T-helper 2 cell treated with Interferon-gamma antibody and Interleukin-4, amounts not matched to agents 5 μg/mL and 100 μg/mL, for 36 hours (primary cell): Measurements from ENCODE around the gene GRK1.

Source experiments
- DNase-seq: peaks from one replicate; pipeline ENCODE4 v3.0.0; 2021; ENCODE audit warnings: low spot score
- H3K27ac Mint-ChIP-seq: one replicate; pipeline ENCODE4 v1.8.0; 2021; ENCODE audit warnings: mild to moderate bottlenecking, mixed read lengths
- H3K27me3 Mint-ChIP-seq: one replicate; pipeline ENCODE4 v1.8.0; 2021; ENCODE audit warnings: low read depth, mixed read lengths
- H3K36me3 Mint-ChIP-seq: one replicate; pipeline ENCODE4 v1.8.0; 2021; ENCODE audit warnings: low read depth, mixed read lengths
- H3K4me1 Mint-ChIP-seq: one replicate; pipeline ENCODE4 v1.8.0; 2021; ENCODE audit warnings: low read depth, mixed read lengths
- H3K4me3 Mint-ChIP-seq: one replicate; pipeline ENCODE4 v1.8.0; 2022; ENCODE audit warnings: mild to moderate bottlenecking, moderate library complexity, mixed read lengths
- H3K9me3 Mint-ChIP-seq: one replicate; pipeline ENCODE4 v1.8.0; 2021; ENCODE audit warnings: mixed read lengths

GRK1 gene

DNA sequence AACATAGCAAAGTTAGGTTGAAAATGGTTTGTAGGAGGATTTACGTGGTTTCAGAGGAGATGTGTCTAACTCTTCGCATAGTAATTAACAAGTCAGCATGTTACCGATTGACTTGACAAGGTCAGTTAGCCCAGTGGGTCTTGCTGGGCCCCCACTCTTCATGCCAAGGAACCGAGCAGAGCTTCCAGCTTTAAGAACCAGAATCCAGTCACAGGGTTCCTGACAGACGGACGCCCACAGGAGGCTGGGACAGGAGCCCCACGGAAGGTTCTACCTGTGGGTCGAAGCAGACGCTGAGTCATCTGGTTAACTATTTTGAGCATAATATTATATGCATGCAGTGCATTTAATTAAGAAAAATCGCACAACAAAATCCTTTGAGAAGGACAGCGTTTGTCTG, 95.5 kb downstream of the GRK1 start:
- no peak for DNase-seq
- H3K9me3 Mint-ChIP-seq, result no peaks in the 10 kb centered on the region
- no peak overlapping the region for H3K4me3 Mint-ChIP-seq
- H3K4me1 Mint-ChIP-seq, result peaks cover 9% of the 10 kb centered on the region
- no peak overlapping the region for H3K27ac Mint-ChIP-seq
- peaks cover 42% of the 10 kb centered on the region for H3K27me3 Mint-ChIP-seq
- no peaks in the 10 kb centered on the region for H3K36me3 Mint-ChIP-seq

GRCh38 chr13:113763254-113763653, 96.2 kb downstream of the GRK1 start:
- Mint-ChIP-seq H3K9me3 (no peaks in the 10 kb centered on the region), H3K27me3 (peaks cover 37% of the 10 kb centered on the region), H3K36me3 (no peaks in the 10 kb centered on the region), H3K4me1 (peaks cover 9% of the 10 kb centered on the region), H3K27ac (no peak overlapping the region), H3K4me3 (no peak overlapping the region)
- DNase-seq, result no peak

DNA sequence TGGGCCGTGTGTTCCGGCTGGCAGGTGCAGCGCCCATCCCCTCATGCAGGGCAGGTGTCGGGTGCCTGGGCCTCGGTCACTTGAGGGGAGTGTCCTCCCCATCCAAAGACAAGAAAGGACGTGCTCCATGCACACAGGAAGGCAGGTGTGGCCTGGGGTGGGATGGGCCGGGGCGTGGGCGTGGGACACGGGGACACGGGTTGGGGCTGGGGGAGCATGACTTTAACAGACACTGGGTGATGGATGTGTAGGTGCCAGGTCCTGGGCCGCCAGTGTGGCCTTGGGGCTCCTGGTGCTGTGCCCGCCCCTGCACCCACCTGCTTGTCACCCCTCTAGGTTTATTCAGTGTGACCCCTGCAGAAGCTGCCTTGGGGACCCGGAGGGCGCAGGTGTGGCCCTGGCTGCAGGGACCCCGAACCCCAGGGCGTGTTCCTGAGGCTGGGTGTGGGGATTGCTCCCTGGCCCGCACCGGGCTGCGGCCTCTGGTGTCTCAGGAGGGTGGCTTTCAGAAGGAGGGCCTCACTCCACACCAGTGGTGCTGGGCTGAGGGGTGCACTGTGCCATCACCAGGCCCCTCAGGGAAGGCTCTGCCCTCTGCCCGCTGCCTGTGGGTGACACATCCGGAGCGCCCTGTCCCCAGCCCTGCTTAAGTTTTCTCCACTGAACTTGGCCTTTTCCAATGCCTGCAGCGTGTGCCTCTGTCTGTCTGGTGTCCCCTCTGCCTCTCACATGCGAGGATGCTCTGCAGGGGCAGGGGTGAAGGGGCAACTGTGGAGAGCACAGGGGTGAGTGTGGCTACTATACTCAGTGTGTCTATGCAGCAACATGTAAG, 97.2 kb downstream of the GRK1 start:
- no peak overlapping the region for H3K27ac Mint-ChIP-seq
- H3K4me1 Mint-ChIP-seq, result peaks cover 6% of the 10 kb centered on the region
- no peak for DNase-seq
- peaks cover 33% of the 10 kb centered on the region for H3K27me3 Mint-ChIP-seq
- no peak overlapping the region for H3K4me3 Mint-ChIP-seq
- H3K36me3 Mint-ChIP-seq, result no peaks in the 10 kb centered on the region
- H3K9me3 Mint-ChIP-seq, result no peaks in the 10 kb centered on the region

DNA sequence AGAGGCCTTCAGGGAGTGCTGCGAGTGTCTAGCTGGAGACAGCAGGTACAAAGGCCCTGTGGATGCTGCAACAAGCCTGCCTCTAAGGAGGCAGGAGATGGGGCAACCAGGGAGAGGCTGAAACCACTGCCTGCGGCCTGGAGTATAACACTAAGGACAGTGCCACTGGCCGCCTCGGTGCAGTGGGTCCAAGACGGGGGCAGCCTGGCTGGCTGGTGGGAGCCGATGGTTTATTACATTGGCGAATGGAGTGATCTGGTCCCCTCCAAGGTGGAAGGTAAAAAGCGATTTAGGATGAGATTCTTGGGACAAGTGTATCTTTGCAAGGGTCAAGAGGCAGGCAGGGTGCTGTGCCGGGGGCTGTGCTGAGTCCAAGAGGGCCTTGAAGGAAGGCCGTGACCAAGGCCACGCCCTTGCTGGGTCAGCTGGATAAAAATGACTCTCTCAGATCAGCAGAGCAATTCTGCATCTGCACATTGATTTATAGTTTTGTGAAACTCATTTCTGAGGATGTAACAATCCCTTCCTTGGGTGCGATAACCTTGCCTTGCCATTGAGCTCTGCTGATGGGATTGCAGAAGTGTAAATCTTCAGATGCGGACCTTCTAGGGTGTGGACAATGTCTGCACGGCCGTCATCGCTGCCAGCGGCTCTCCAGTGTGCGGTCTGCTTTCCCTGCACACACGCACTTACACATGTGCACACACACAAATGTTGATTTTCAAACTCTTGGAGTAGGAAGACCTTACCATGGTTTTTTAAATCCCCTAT, 98.0 kb downstream of the GRK1 start:
- no peaks in the 10 kb centered on the region for H3K9me3 Mint-ChIP-seq
- H3K36me3 Mint-ChIP-seq, result no peaks in the 10 kb centered on the region
- no peak overlapping the region for H3K4me3 Mint-ChIP-seq
- no peak overlapping the region for H3K27ac Mint-ChIP-seq
- no peak for DNase-seq
- H3K27me3 Mint-ChIP-seq, result peaks cover 25% of the 10 kb centered on the region
- H3K4me1 Mint-ChIP-seq, result no peaks in the 10 kb centered on the region

DNA sequence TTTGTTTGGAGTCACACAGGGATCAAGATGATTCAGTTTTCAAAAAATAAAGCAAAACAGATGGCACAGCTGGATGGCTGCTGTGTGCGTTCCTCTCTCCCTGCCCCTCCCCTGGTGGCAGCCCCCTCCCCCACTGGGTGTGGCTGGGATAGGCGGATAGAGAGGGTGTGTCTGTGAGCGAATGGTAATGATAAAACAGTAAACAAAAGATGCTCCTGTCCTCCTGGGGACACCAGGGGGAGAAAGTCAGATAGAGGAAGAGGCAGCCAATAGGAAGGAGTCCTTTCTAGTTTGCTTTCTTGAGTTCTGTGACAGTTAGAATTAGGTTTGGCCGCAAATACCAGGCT, 98.5 kb downstream of the GRK1 start:
- DNase-seq, result no peak
- H3K4me3 Mint-ChIP-seq, result no peak overlapping the region
- no peak overlapping the region for H3K27ac Mint-ChIP-seq
- H3K27me3 Mint-ChIP-seq, result peaks cover 22% of the 10 kb centered on the region
- H3K36me3 Mint-ChIP-seq, result no peaks in the 10 kb centered on the region
- H3K9me3 Mint-ChIP-seq, result no peaks in the 10 kb centered on the region
- no peaks in the 10 kb centered on the region for H3K4me1 Mint-ChIP-seq

DNA sequence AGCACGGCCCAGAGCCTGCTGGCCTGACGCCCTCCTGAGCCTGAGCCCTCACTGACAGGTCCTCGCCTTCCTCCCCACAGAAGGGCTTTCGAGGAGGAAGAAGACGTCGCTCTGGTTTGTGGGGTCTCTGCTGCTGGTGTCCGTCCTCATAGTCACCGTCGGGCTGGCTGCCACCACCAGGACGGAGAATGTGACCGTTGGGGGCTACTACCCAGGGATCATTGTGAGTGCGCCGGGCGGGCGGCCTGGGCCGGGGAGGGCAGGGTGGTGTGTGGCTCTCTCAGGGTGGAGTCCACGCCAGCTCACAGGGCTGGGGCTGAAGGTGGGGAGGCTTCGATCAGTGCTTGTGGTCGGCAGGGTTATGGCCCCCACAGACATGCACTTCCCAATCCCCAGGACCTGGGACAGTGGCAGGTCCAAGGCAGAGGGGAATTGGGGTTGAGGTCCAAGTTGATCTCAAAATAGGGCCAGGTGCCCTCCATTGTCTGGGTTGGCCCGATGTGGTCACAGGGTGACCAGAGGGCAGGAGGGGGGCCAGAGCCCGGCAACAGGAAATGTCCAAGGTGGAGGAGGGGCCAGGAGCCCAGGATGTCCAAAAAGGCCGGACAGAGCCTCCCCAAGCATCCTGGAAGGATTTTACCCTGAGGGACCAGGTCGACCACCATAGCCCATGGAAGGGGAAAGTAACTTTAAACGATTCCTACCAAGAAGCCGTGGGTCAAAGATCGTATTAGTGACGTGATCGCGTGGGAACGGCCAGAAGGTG, 99.2 kb downstream of the GRK1 start:
- H3K4me3 Mint-ChIP-seq, result no peak overlapping the region

GRCh38 chr13:113767366-113767765, 100.3 kb downstream of the GRK1 start:
- H3K4me3 Mint-ChIP-seq, result no peak overlapping the region
- no peak overlapping the region for H3K27ac Mint-ChIP-seq
- peaks cover 5% of the 10 kb centered on the region for H3K4me1 Mint-ChIP-seq
- H3K9me3 Mint-ChIP-seq, result peaks cover 6% of the 10 kb centered on the region
- DNase-seq, result no peak
- H3K36me3 Mint-ChIP-seq, result no peaks in the 10 kb centered on the region
- H3K27me3 Mint-ChIP-seq, result peaks cover 4% of the 10 kb centered on the region

More for the DNA sequence above, 99.2 kb downstream of the GRK1 start:
- Mint-ChIP-seq H3K27ac (no peak overlapping the region), H3K4me1 (no peaks in the 10 kb centered on the region), H3K9me3 (no peaks in the 10 kb centered on the region), H3K36me3 (no peaks in the 10 kb centered on the region), H3K27me3 (peaks cover 15% of the 10 kb centered on the region)
- no peak for DNase-seq

DNA sequence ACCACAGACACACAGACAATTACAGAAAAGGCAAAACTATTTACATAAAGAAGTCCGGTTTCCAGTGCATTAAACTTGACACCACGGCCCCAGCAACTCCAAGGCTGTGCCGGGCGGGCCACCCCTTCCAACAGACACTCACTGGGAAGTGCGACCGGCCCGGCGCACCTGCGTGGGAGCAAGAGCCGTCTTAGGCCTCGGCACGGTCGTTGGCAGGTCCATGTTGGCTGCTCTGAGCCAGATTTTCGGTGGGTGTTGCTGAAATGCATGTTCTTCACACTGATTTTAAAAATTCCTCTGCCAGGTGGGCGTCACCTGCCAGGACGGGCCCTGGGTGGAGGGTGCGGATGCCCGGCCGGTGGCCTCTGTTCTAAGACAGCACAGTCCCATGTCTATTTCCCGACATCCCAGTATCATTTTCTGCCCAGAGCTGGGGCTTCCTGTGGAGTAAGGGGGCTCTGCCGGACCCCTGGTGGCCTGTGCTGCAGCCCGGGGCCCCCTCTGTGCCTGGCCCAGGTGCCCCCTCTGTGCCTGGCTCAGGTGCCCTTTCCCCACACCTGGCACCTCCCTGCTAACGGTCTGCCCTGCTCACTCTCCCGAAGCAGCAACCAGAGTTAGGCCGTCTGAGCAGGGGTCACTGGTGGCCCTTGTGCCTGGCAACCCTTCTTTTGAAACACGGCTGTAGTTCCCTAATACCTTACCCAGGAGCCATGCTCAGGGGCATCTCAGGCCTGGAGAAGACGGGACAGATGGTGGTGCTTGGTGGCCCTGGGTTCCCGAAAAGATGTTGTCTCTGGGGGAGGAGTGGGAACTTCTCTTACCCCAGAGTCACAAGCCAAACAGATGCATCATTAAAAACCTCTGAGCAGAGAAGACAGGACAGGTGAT, 101.2 kb downstream of the GRK1 start:
- H3K27ac Mint-ChIP-seq, result no peak overlapping the region
- DNase-seq, result no peak
- peaks cover 2% of the 10 kb centered on the region for H3K27me3 Mint-ChIP-seq
- no peak overlapping the region for H3K4me3 Mint-ChIP-seq
- H3K36me3 Mint-ChIP-seq, result no peaks in the 10 kb centered on the region
- H3K9me3 Mint-ChIP-seq, result peaks cover 11% of the 10 kb centered on the region
- peaks cover 8% of the 10 kb centered on the region for H3K4me1 Mint-ChIP-seq

- Mint-ChIP-seq H3K4me1 (peaks cover 8% of the 10 kb centered on the region), H3K9me3 (peaks cover 11% of the 10 kb centered on the region), H3K4me3 (no peak overlapping the region), H3K27me3 (no peaks in the 10 kb centered on the region), H3K36me3 (no peaks in the 10 kb centered on the region), H3K27ac (no peak overlapping the region)
- no peak for DNase-seq
Observed at GRCh38 chr13:113769106-113769505, 102.1 kb downstream of the GRK1 start.

DNA sequence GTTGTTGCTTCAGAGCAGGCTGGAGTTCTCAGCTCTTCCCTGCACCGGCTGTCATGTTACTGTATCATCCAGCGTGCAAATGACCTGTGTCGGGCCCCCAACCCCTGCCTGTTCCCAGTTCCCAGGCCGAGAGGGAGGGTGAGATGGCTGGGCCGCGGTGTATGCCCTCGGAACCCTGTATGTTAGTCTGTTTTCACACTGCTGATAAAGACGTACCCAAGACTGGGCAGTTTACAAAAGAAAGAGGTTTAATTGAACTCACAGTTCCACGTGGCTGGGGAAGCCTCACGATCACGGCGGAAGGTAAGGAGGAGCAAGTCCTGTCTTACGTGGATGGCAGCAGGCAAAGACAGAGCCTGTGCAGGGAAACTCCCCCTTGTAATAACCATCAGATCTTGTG, 102.9 kb downstream of the GRK1 start:
- no peak for DNase-seq
- Mint-ChIP-seq H3K9me3 (peaks cover 11% of the 10 kb centered on the region), H3K4me1 (peaks cover 8% of the 10 kb centered on the region), H3K36me3 (no peaks in the 10 kb centered on the region), H3K27me3 (no peaks in the 10 kb centered on the region), H3K27ac (no peak overlapping the region), H3K4me3 (no peak overlapping the region)

DNA sequence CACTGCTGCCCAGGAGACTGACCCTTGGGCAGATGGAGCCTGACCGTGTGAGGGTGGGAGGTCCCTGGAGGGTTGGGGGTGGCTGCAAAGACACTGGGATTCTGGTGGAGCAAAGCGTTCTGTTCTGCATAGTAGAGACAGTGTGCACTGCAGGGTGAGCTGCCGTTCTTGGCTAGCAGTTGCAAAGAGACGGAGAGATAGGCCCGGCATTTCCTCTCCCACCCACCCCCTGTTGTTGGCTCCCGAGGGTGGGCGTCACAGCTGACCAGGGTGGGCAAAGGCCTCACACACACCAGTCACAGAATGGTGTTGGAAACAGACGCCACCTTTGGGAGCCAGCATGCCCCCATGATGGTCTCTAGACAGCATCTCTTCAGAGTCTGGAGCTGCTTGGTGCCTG, 103.4 kb downstream of the GRK1 start:
- Mint-ChIP-seq H3K4me1 (peaks cover 8% of the 10 kb centered on the region), H3K27me3 (no peaks in the 10 kb centered on the region), H3K9me3 (peaks cover 11% of the 10 kb centered on the region), H3K36me3 (no peaks in the 10 kb centered on the region), H3K4me3 (no peak overlapping the region), H3K27ac (no peak overlapping the region)
- no peak for DNase-seq

DNA sequence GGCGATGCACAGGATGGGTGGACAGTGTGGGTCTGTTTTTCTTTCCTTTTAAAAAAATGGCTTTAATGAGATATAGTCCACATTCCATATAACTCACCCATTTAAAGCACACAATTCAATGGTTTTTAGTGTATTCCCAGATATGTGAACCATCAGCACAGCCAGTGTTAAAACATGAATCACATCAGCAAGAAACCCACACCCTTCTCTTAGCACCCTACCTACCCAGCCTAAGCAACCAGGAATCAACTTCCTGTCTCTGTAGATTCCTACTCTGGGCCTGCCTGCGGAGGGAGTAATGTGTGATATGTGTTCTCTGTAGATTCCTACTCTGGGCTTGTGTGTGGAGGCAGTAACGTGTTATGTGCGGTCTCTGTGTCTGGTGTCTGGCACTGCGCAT, 103.9 kb downstream of the GRK1 start:
- Mint-ChIP-seq H3K4me1 (peaks cover 8% of the 10 kb centered on the region), H3K4me3 (no peak overlapping the region), H3K27ac (no peak overlapping the region), H3K27me3 (no peaks in the 10 kb centered on the region), H3K9me3 (peaks cover 11% of the 10 kb centered on the region), H3K36me3 (no peaks in the 10 kb centered on the region)
- DNase-seq, result no peak

- Mint-ChIP-seq H3K9me3 (peaks cover 11% of the 10 kb centered on the region), H3K27ac (no peak overlapping the region), H3K36me3 (no peaks in the 10 kb centered on the region), H3K27me3 (no peaks in the 10 kb centered on the region), H3K4me3 (no peak overlapping the region), H3K4me1 (peaks cover 8% of the 10 kb centered on the region)
- DNase-seq, result no peak
Observed at GRCh38 chr13:113771709-113772331, 104.8 kb downstream of the GRK1 start.
